Placental pericyte (primary cell): ENCODE results near the gene SH3GL1. TPM values are rescaled to one million over a fixed set of nuclear protein-coding genes. Genes with fewer than 3 reads are reported as not detected.

ENCODE experiments used
- small RNA-seq: library from RNA; depleted of rRNA; stranded (forward); fragments of <200 nt; gene quantifications from one replicate; pipeline ENCODE3, GENCODE V24; 2012; ENCODE audit warnings: low replicate concordance
- total RNA-seq: library from RNA; depleted of rRNA; stranded (reverse); fragments of >200 nt; gene quantifications from 2 replicates; pipeline ENCODE4 v1.2.3, GENCODE V29; 2012

SH3GL1 gene
- 60.6 and 137 TPM in 2 replicates for total RNA-seq

DNA sequence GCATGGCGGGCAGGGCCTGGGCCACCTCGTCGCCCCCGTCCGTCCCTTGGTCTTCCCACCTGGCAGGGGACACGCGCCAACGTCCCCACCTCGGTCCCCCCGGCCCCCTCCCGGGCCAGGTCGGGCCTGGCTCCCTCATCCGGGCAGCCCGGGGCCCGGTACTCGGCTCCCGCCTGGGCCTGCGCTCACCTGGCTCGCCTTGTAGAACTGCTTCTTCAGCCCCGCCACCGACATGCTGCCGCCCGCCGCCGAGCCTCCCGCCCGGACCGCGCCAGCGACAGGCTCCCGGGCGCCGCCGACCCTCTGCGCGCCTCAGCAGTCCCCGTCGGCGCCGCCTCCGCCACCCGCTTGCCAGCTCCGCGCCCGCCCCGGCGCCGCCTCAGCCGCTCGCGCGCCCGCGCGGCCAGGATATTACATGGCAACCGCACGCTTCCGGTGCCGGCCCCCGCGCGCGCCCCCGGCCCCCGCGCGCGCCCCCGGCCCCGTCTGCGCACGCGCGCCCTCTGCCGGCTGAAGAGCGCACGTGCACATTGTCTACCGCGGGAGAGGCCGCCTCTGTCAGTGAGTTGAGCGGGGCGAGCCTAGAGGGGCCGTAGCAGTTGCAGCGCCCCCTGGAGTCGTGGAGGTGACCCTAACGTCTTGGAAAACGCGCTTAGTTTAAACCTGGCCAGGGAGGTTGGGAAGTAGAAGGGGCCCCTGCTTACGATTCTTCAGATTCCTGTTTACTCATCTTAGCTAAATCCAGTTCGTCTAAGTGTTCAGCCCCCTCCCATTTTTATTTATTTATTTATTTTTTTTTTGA lies at the start of gene SH3GL1:
Gene SH3GL1 (minus strand): TSS at position 413 of the 802 bp plus-strand sequence. CDS start 179 bp downstream, at position 234.

DNA sequence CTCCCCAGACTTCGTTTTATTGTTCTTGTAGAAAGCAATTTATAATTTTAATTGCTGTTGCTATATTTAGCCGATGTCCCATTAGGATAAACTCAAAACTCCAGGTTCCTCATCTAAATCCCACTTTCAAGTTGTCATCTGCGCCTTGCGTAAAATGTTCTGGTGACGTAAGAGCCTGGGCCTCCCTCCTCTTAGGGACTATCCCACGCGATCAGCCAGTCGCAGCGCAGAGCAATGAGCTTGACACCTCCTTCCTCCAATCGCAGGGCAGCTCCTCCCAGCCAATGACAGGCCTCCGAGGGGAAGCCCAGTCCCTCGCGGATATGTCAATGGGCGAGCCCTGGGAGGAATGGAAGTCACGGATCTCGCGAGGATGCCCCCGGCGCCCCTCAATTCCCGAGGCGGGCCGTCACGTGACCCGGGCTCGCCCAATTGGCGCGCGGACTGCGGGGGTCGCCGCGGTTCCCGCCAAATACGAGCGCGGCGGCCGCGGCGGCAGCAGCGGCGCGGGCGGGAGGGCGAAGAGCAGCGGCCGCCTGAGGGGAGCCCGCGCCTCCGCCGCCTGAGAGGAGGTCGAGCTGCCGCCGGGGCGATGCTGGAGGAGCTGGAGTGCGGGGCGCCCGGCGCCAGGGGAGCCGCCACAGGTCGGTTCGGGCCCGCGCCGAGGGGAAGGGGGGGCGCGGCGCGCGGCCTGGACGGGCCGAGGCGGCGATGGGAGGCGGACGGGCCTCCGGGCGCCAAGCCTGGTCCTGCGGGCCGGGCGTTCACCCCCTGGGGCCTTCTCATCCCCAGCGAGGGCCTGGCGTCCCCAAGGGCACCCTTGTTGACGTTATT lies 2.0 kb upstream of the SH3GL1 start, which contains the start of gene CHAF1A:
Gene CHAF1A (plus strand): TSS at position 470 of the 834 bp plus-strand sequence. CDS start 123 bp downstream, at position 593.

DNA sequence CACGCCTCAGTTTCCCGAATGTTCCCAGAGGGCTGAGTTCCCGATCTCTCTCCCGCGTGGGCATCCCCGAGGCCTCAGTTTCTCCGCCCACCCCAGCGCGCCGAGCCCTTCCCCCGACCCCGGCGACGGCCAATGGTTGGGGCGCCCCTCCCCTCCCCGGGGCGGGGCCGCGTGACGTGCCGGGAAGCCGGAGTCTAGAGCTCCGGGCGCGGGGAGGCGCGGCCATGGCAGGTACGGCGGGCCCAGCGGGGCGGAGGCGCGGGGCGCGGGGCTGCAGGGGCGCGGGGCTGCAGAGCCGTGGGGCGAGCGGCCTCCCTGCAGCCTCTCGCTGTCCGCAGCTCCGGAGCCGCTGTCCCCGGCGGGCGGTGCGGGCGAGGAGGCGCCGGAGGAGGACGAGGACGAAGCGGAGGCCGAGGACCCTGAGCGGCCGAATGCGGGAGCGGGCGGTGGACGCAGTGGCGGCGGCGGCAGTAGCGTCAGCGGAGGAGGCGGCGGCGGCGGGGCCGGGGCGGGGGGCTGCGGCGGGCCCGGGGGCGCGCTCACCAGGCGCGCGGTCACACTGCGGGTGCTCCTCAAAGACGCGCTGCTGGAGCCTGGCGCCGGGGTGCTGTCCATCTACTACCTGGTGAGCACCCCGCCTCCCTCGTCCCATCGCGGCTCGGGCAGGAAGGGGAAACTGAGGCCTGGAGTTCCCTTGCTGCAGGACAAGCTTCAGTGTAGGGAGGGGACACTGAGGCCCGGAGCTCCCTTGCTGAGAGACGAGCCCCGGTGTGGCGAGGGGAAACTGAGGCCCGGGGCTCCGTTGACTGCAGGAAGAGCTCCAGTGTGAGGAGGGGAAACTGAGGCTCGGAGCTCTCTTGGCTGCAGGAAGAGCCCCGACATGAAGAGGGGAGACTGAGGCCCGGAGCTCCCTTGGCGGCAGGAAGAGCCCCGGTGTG lies 56.7 kb downstream of the SH3GL1 start, which contains the start of gene MPND:
Gene MPND (plus strand): TSS at position 193 of the 938 bp plus-strand sequence. CDS start 32 bp downstream, at position 225.

GRCh38 chr19:4338441-4339355 lies 61.6 kb downstream of the SH3GL1 start, which contains the start of gene STAP2:
Gene STAP2, minus strand, starts transcription at chr19:4338827. Its CDS starts 74 bp downstream, at chr19:4338753.

Small RNA genes within 50 kb of the gene (small RNA-seq; reads per million reads assigned to genes)
- not detected for gene MIR4746

Other genes starting within 250 kb of the SH3GL1 start
- gene CREB3L3, start 246.9 kb downstream of the SH3GL1 start, total RNA-seq, result not detected in 2 replicates
- 19.7 and 27.3 TPM in 2 replicates for gene SIRT6, start 218.0 kb downstream of the SH3GL1 start, total RNA-seq
- gene ANKRD24, start 217.9 kb downstream of the SH3GL1 start, total RNA-seq, result 0.14 and 0.66 TPM in 2 replicates
- gene EBI3, start 171.0 kb downstream of the SH3GL1 start, total RNA-seq, result 1.3 and 1.7 TPM in 2 replicates
- 19.8 and 24.9 TPM in 2 replicates for gene YJU2, start 153.5 kb downstream of the SH3GL1 start, total RNA-seq
- gene SHD, start 121.3 kb downstream of the SH3GL1 start, total RNA-seq, result not detected in 2 replicates
- not detected in 2 replicates for gene TMIGD2, start 98.2 kb downstream of the SH3GL1 start, total RNA-seq
- 3.3 and 10.0 TPM in 2 replicates for gene FSD1, start 95.9 kb downstream of the SH3GL1 start, total RNA-seq
- gene STAP2, start 61.7 kb downstream of the SH3GL1 start, total RNA-seq, result 3.1 and 5.5 TPM in 2 replicates
- gene MPND, start 57.0 kb downstream of the SH3GL1 start, total RNA-seq, result 2.9 and 9.2 TPM in 2 replicates
- 3.5 and 36.8 TPM in 2 replicates for gene CHAF1A, start 2.1 kb upstream of the SH3GL1 start, total RNA-seq
- 97.2 and 170 TPM in 2 replicates for gene UBXN6, start 57.2 kb upstream of the SH3GL1 start, total RNA-seq
- 62.3 and 67.0 TPM in 2 replicates for gene HDGFL2, start 71.8 kb upstream of the SH3GL1 start, total RNA-seq
- under 0.01 TPM in 2 replicates for gene PLIN4, start 117.9 kb upstream of the SH3GL1 start, total RNA-seq
- under 0.01 TPM in 1 of 2 replicates, not detected in the other for gene PLIN5, start 134.7 kb upstream of the SH3GL1 start, total RNA-seq
- gene LRG1, start 139.5 kb upstream of the SH3GL1 start, total RNA-seq, result under 0.01 TPM in 1 of 2 replicates, not detected in the other
- 0.43 and 1.3 TPM in 2 replicates for gene SEMA6B, start 159.1 kb upstream of the SH3GL1 start, total RNA-seq
- 2.2 and 7.6 TPM in 2 replicates for gene TNFAIP8L1, start 239.0 kb upstream of the SH3GL1 start, total RNA-seq